SU-DHL-6 (cell line): Measurements from ENCODE around the gene COX6B2.

Source experiments
- H2AFZ ChIP-seq: fragments of 200-600 bp; sonication (generic); 2 replicates; pipeline ENCODE4 v1.6.1; 2014; ENCODE audit warnings: low read depth, mild to moderate bottlenecking, moderate library complexity, mixed read lengths, antibody characterized with exemption, low read length; ENCODE audit not compliant: severe bottlenecking
- H3F3A ChIP-seq: fragments of 200-600 bp; shearing (Covaris generic); 2 replicates; pipeline ENCODE4 v1.6.0; 2016; ENCODE audit warnings: antibody characterized with exemption, mild to moderate bottlenecking; ENCODE audit not compliant: insufficient read depth
- H3K27ac ChIP-seq: fragments of 200-600 bp; sonication (generic); 2 replicates; pipeline ENCODE4 v1.5.1; 2016; ENCODE audit warnings: low read depth, mild to moderate bottlenecking, low read length, moderate library complexity, mixed read lengths
- H3K27me3 ChIP-seq: fragments of 200-600 bp; sonication (generic), shearing (Covaris generic); 2 replicates; pipeline ENCODE4 v1.6.0; 2014; ENCODE audit warnings: mild to moderate bottlenecking, low read length
- H3K36me3 ChIP-seq: fragments of 200-600 bp; sonication (generic); 2 replicates; pipeline ENCODE4 v1.6.1; 2014; ENCODE audit warnings: mild to moderate bottlenecking, low read length, mixed read lengths
- H3K4me2 ChIP-seq: fragments of 300-600, 200-600 bp; shearing (Covaris generic), sonication (generic); 2 replicates; pipeline ENCODE4 v1.6.0; 2014; ENCODE audit warnings: low read length, low read depth, mild to moderate bottlenecking; ENCODE audit not compliant: poor library complexity, severe bottlenecking
- H3K4me3 ChIP-seq: fragments of 200-600 bp; sonication (generic); 2 replicates; pipeline ENCODE4 v1.5.1; 2014; ENCODE audit warnings: antibody characterized with exemption, low read length, mild to moderate bottlenecking, mixed read lengths; ENCODE audit not compliant: insufficient read depth, poor library complexity, severe bottlenecking
- H3K79me2 ChIP-seq: fragments of 200-600 bp; sonication (generic); 2 replicates; pipeline ENCODE4 v1.6.1; 2014; ENCODE audit warnings: mild to moderate bottlenecking, low read length, moderate library complexity; ENCODE audit not compliant: insufficient read depth
- H3K9ac ChIP-seq: fragments of 200-600 bp; sonication (generic); 2 replicates; pipeline ENCODE4 v1.7.0; 2014; ENCODE audit warnings: mild to moderate bottlenecking, low read length
- H3K9me2 ChIP-seq: fragments of 200-600 bp; sonication (generic); replicated peaks from 2 replicates; pipeline ENCODE4 v1.6.1; 2014; ENCODE audit warnings: low read length; ENCODE audit not compliant: insufficient read depth
- H3K9me3 ChIP-seq: fragments of 200-600 bp; sonication (generic); 2 replicates; pipeline ENCODE4 v1.6.1; 2014; ENCODE audit warnings: low read length, mixed read lengths; ENCODE audit not compliant: insufficient read depth
- H4K20me1 ChIP-seq: fragments of 200-600 bp; sonication (generic); 2 replicates; pipeline ENCODE4 v1.6.1; 2014; ENCODE audit warnings: low read depth, mild to moderate bottlenecking, antibody characterized with exemption, low read length, moderate library complexity, mixed read lengths
- CTCF ChIP-seq: fragments of 200-600 bp; sonication (generic); IDR thresholded peaks from one replicate; pipeline ENCODE4 v1.5.1; 2017; ENCODE audit warnings: antibody characterized with exemption, mild to moderate bottlenecking, low read length, moderate library complexity; ENCODE audit not compliant: insufficient read depth, poor library complexity, severe bottlenecking
- EZH2phosphoT487 ChIP-seq: fragments of 200-600 bp; sonication (generic), shearing (Covaris generic); conservative IDR thresholded peaks from 2 replicates; pipeline ENCODE4 v1.6.1; 2018; ENCODE audit warnings: mild to moderate bottlenecking, antibody characterized with exemption, low read length, moderate library complexity, mixed read lengths

Gene COX6B2

GRCh38 chr19:55344444-55344843 lies 10.1 kb downstream of the COX6B2 start:
- Histone ChIP-seq H3F3A (no peaks in the 10 kb centered on the region), H3K27me3 (no peaks in the 10 kb centered on the region), H3K9me3 (no peaks in the 10 kb centered on the region), H3K79me2 (0 out of 2 replicates have a peak, but pooled peaks cover 8% of the 10 kb centered on the region), H3K9me2 (no peaks in the 10 kb centered on the region), H3K4me2 (no peak overlapping the region), H2AFZ (no peak overlapping the region), H3K9ac (no peak overlapping the region), H4K20me1 (no peaks in the 10 kb centered on the region), H3K36me3 (no peaks in the 10 kb centered on the region), H3K27ac (no peak overlapping the region), H3K4me3 (no peak overlapping the region)
- no peak for TF ChIP-seq CTCF
- TF ChIP-seq EZH2phosphoT487: no peak

DNA sequence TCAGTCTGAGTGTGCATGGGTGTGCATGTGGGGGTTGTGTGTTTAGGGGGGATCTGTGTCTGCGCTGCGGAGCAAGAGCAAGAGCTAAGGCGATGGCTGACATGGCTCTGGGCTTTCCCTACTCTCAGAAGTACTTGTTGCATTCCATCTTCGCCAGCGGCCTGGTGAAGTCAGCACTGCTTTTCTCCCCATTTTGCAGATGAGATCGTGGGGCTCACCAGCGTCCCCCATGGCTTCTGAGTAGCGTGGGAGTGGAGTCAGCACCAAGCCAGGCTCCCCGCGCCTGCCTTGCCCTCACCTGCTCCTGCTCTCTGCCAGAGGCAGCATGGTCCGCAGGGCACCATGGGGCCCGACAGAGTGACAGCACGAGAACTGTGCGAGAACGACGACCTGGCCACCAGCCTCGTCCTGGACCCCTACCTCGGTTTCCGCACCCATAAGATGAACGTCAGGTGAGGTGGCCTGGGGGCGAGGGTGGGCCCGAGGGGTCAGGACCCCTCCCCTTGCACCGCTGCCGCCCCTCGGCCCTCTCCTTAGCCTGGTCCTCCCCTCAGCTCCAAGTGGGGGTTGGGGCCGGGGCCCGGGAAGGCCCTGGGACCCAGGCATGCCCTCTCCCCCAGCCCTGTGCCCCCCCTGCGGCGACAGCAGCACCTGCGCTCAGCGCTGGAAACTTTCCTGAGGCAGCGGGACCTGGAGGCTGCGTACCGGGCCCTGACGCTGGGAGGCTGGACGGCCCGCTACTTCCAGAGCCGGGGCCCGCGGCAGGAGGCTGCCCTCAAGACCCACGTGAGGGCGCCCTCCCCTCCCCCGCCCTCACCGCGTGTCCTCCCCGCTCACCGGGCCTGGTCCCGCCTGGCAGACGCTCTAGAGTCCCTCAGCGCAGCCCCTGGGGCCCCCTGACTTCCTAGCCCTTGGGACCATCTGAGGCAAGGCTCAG lies 12.7 kb downstream of the COX6B2 start:
- no peaks in the 10 kb centered on the region for H3K36me3 ChIP-seq

DNA sequence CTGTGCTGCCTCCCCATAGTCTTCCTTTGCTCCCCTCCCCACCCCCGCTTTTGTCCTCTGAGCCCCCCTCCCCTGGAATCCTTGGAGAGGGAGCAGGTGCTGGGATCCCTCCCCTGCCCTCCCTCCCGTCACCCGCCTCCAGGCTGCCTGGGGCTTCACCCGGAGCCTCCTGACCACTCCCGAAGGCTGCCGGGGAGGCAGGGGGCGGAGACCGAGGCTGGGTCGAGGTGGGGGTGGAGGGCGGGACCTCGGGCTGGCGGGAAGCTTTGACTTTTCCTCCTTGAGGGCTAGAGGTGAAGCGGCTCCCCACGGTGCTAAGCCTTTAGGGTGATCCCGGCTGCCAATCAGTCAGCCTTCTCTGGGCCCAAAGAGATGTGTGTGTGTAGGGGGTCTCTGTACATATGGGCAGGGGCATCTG lies 13.3 kb downstream of the COX6B2 start:
- TF ChIP-seq EZH2phosphoT487 (no peak), CTCF (no peak)
- no peaks in the 10 kb centered on the region for H4K20me1 ChIP-seq
- H3K27ac ChIP-seq: peak overlapping the region; percentile 65; the same call in 1 of the 2 replicates
- H3K4me3 ChIP-seq: peak overlapping the region; percentile 87
- 0 out of 2 replicates have a peak, but pooled peaks cover 8% of the 10 kb centered on the region for H3K79me2 ChIP-seq
- peak overlapping the region; percentile 97 for H3K4me2 ChIP-seq
- H3K9ac ChIP-seq: peak overlapping the region; percentile 88
- H3K36me3 ChIP-seq: no peaks in the 10 kb centered on the region
- H3K27me3 ChIP-seq: no peaks in the 10 kb centered on the region
- no peak overlapping the region for H2AFZ ChIP-seq
- no peaks in the 10 kb centered on the region for H3K9me3 ChIP-seq
- H3K9me2 ChIP-seq: no peaks in the 10 kb centered on the region
- no peaks in the 10 kb centered on the region for H3F3A ChIP-seq

More for the DNA sequence above, 12.7 kb downstream of the COX6B2 start:
- no peaks in the 10 kb centered on the region for H3K27me3 ChIP-seq
- peak overlapping the region; percentile 88 for H3K9ac ChIP-seq
- H3K4me3 ChIP-seq: peak overlapping the region; percentile 87
- no peaks in the 10 kb centered on the region for H3K9me2 ChIP-seq
- 0 out of 2 replicates have a peak, but pooled peaks cover 8% of the 10 kb centered on the region for H3K79me2 ChIP-seq
- H2AFZ ChIP-seq: no peak overlapping the region
- H3K9me3 ChIP-seq: no peaks in the 10 kb centered on the region
- TF ChIP-seq CTCF (no peak), EZH2phosphoT487 (no peak)
- peak overlapping the region; percentile 97 for H3K4me2 ChIP-seq
- no peaks in the 10 kb centered on the region for H4K20me1 ChIP-seq
- no peaks in the 10 kb centered on the region for H3F3A ChIP-seq
- no peak overlapping the region for H3K27ac ChIP-seq
